ENCODE results near the gene POT1.

POT1 gene

DNA sequence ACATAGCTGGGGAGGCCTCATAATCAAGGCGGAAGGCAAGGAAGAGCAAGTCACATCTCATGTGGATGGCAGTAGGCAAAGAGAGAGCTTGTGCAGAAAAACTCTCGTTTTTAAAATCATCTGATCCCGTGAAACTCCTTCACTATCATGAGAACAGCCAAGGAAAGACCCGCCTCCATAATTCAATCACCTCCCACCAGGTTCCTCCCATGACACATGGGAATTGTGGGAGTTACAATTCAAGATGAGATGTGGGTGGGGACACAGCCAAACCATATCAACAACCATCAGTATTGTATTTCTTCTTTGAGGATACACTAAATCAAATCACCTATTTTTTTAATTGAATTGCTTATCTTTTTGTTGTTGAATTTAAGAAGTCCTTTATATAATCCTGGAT, 16.7 kb downstream of the POT1 start:
- no peak for DNase-seq (ENCODE audit: low read depth)

DNA sequence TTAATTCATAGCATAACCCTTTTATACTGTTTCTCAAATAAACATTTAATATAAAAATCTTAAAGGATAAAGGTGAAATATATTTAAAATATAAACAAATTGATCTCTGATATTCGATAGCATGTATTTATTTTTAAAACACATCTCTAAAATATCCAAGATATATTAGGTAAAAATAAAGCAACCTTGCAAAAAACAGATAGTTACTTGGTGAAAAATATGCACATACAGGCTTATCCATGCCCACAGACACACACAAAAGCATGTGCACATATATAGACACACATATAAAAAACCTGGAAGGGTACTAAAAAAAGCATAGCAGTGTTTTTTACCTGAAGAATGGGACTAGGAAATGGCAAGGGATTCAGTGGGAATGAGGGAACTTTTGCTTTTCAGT, 19.8 kb downstream of the POT1 start:
- DNase-seq (ENCODE audit: low read depth), result no peak

DNA sequence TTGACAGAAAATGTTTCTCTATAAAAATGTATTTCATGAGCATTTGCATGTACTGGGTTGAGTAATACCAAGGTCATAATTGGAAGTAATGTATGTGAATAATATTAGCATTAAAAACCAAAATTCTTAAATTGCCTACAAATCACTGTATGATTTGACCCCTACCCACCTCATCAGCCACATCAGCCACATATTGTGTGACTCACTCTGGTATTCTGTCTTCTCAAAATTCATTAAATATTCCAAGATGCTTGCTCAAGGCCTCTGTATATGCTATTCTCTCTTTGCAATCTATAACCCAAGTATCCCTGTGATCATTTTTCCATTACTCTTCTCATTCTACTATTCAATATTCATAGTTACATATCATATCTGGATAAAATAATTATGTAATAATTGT, 21.4 kb downstream of the POT1 start:
- no peak for DNase-seq (ENCODE audit: low read depth)

DNA sequence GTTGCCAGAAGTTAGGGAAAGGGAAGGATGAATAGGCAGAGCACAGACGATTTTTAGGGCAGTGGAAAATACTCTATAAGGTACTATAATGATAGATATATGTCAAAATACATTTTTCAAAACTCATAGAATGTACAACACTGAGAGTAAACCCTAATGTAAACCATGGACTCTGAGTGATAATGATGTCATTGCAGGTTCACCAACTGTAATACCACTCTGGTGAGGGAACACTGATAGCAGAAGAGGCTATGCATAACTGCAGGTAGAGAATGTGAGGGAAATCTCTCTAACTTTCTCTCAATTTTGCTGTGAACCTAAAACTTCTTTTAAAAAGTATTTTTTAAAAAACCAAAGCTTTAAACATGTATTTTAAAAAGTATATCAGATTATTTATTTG, 22.1 kb downstream of the POT1 start:
- no peak for DNase-seq (ENCODE audit: low read depth)

DNA sequence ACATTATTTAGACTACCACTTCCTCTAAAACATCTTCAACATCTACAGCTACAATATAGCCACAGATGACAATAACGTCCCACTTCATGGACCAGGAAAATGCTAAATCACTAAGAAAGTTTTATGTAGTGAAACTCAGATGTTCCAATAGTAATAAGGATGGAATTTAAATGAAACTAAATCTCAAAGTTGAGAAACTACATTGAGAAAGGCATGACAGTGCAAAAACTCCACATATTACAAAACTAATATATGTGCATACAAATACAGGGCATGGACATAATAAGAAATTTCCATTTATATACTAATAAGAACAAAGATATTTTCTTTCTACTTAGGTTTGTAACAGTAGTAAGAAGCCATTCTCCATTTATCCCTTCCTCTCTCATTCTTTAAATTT, 31.1 kb downstream of the POT1 start:
- DNase-seq (ENCODE audit: low read depth), result no peak

DNA sequence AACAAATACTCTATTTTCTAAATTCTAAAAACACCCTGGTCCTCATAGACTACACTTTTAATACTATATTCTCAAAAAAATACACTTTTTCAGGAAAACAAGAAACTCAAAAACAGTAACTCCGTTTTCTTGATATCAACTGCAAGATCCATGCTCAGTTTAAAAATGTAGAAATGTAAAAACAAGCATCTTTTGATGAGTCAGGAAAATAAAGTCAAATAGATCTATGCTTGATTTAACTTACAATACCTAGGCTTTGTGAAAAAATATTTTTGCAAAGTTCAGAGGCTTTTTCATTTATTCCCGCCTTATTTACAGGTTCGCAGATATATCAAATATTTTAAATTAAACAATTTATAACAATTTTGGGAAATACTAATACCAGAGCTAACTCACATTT, 33.6 kb downstream of the POT1 start:
- DNase-seq (ENCODE audit: low read depth), result no peak

DNA sequence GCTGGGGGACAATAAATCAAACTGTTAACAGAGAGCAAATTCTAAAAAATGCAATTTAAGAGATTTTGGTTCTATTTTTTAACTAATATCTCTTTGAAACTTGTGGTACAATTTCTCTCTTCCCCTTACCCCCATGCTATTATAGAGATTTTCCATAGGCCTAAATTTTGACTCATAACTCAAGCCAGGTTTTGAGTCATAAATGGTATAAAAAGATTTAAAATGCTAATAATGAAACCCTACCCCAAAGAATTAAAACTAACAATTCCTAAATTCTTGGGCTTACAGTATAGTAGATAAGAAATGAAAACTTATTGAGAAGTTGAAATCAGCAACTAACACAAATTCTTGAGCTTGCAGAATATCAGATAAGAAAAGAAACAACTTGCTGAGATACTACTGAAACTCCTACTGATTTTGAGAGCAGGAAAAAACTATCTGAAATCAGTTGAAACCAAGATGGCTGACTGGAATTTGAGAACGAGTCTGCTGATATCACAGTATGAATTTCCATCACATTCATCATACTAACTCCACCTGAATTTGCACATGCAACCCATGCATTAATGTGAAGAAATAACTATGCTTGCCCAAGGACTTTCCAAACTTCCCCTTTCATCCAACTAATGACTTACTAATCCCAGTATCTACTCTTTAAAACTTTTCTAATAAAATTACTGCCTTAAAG, 36.3 kb downstream of the POT1 start:
- DNase-seq (ENCODE audit: low read depth), result no peak

DNA sequence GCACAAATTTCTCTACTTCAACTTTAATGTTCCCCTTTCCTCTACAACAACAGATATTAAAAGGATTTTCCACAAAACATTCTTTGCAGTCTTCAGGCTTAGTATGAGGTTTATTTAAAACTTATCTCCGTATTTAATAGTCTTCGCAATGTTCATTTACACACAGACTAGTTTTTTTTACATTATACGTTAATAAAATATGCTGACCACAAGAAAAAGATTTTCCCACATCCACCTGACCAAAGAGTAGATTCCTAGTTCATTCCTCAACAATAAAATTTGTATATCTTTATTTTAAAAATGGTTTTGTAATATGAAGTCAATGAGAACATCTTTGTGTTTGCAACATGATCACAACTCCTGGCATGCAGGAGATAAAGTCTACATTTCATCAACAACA, 42.4 kb downstream of the POT1 start:
- no peak for DNase-seq (ENCODE audit: low read depth)

DNA sequence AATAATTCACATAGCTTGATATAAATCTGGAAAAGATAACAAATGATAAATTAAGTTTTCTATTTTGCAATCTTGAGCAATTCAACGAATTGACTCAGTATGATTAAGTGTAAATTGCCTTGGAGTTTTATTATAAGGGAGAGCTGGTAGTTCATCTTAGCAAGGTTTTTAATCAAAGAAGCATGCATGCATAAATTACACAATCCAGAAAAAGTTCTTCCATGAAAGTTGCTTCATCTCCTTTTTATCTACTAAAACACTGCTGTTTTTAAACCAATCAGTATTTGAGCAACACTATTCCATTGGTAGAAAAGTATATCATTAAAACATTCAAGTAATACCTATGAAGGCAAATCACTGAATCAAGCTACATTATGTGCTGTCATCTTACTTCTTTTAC, 47.6 kb downstream of the POT1 start:
- no peak for DNase-seq (ENCODE audit: low read depth)

DNA sequence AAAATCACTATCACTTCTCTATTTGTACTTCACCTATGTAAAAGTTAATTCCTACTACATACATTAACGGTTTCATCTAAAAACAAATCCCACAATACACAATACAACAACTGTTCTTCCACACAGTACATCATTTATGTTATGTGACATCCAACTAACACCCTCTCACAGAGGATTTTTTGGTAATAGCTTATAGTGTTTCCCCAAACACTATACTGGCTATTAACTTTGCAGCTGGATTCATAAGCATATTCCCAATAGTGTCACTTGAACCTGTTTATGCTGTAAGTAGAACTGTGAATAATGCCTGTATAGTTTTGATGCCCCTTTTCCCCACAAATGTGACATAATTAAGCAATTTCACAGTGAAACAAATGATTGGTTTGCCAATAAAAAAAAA, 49.9 kb downstream of the POT1 start:
- no peak for DNase-seq (ENCODE audit: low read depth)

DNA sequence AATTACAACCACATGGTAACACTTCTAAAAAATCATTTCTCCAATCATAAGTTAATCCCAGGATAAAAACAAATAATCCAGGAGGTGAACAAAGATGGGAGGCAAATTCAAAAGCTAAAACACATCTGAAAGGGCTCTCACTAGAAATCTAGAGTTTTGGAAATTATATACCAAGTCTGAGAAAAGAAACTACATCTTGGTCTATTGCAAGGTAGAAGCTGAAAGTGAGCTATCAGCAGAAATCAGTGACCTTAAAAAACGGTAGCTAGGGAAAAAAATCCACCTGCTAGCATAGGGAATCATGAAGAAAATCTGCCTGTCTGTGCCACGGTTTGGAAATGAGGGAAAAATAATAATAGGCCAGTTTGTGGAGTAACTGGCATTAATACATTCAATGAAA, 50.5 kb downstream of the POT1 start:
- DNase-seq (ENCODE audit: low read depth), result no peak

DNA sequence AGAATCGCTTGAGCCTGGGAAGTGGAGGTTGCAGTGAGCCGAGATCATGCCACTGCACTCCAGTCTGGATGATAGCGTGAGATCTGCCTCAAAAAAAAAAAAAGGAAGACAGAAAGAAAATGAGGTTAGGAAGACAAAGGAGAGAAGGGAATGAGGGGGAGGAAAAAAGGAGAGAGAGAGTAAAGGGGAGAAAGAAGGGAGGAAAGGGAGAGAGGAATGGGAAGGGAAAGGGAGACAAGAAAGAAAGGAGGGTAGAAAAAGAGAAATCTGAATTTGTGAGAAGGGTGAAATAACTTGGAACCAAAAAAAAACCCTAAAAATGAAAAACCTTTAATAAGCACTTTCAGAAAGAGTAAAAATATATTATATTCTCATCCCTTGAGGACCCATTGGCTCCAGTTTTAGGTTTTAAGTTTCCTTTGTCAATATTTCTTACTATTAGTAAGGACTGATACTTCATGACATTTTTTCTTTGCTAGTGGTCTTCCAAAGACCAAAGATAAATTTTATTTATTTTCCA, 54.9 kb downstream of the POT1 start:
- DNase-seq (ENCODE audit: low read depth), result no peak

DNA sequence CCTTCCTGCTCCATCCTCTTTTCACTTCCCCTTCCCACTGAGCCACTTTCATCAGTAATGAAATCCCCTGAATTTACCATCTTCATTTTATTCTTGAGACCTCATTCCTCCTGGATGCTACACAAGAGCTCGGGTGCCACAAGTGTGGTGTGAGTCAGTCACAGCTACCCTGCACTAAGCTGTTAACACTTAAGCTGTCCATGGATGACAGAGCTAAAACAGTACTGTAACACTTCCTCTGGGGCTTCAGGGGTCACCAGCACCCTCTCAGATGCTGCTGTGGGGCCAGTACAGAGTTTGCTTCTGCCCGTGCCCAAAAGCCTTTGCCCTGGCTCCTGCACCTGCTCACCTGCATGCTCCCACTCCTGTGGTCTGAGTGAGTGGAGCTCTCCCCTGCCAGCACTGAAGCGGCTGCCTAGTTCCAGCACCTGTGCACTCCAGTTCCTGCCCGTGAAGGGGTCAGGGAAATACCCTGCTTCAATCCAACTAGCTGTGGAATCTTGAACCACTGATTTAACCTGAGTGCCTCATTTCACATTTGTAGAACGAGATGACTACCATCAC, 71.9 kb downstream of the POT1 start:
- DNase-seq (ENCODE audit: low read depth), result no peak

DNA sequence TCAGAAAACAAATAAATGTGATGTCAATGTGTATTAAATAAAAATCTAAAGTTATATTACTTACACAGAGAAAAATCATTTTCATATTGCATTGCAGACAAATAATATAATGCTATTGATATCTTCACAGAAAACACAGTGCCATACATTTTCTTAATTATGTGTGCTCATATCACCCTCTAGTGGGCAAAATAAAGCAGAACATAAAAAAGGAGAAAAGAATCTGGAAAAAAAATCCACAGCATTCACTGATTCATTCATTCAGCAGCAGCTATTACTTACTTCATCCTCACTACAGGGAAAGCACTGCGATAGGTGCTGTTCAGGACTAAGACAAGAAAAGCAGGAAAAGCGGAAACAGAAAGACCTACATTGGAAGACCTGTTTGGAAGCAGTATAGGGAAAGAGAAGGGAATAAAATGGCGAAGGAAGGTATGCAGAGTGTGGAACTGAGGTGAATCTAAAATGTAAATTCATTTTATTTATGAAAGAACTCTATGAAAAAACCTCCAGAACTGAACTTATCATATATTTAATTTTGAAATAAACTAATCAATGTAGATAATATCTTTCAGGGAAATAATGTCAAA, 73.2 kb downstream of the POT1 start:
- DNase-seq (ENCODE audit: low read depth), result no peak

DNA sequence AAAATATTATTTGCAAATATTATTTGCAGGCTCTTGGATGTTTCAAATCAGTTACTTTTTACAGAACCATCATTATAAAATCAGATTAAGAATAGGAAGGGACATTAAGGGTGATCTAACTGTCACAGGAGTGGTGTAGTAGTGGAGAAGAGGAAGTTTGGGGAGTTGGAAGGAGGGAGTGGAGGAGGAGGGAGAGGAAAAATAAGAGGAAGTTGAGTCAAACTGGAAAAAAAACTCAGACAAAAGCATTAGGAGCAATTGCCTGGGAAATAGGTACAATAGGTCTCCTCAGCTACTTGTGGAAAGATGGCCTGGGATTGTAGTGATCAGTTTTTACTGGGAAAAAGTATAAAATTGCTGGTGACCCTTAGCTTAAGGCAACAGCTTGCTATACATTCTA, 86.3 kb downstream of the POT1 start:
- DNase-seq (ENCODE audit: low read depth), result no peak

DNA sequence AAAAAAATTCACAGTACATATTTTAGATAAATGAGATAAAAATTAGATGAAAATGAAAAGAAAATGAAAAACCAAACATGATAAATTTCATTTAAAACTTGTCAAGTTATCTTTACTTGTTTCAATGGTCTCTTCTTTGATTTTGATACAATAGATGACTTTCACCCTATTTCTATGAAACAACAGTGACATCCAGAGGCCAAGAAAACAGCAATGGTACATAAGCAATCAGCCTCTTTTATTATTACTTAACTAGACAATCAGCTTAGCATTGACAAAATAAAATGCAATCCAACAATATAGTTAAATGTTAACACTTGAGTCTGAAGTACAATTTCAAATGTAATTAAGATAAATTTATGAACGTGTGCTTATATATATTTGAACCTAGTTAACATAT, 89.2 kb downstream of the POT1 start:
- DNase-seq (ENCODE audit: low read depth), result no peak

DNA sequence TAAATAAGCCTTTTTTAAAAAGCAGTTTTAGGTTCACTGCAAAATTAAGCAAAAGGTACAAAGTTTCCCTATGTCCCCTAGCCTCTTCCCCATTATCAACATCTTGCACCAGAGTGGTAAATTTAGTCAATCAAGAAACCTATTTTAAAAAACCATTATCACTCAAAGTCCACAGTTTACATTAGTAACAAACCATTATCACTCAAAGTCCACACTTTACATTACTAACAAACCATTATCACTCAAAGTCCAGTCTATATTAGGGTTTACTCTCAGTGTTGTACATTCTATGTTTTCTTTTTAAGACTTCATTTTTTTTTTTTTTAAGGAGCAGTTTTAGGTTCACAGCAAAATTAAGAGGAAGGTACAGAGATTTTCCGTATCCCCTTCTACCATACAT, 89.9 kb downstream of the POT1 start:
- DNase-seq (ENCODE audit: low read depth), result no peak

DNA sequence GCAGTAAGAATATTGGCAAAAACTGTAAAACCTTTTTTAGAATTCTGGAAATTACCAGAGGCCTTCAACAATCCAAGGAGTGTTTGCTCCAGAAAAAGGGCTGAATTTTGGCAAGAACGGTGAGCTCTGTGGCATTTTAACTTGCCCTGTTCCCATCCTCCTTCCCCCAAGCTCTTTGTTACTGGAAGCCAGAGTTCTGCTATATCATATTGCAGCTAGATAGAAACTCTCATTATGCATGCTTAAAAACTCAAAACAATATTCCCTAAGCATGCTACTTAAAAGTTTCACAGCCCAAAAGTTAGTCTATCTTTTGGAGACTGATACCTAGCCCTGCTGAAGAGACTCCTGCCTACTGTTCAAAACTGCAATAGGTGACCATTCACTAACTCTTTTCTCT, 93.5 kb downstream of the POT1 start:
- DNase-seq (ENCODE audit: low read depth), result no peak

DNA sequence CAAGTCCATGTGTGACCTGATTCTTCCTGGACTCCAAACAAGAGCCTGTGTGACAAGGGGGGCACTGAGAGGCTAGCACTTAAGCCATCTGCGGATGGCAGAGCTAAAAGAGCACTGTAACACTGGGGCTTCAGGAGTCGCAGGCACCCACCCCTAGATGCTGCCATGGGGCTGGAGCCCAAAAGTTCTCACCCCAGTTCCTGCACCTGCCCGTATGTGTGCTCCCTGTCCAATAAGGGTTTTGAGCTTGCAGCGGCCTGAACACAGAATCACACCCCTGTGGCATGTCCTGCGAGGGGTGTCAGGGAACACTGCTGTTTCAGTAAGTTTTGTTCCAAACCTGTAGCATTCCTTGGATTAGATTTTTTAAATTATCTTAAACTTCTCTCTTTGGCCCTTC, 110.8 kb downstream of the POT1 start:
- no peak for DNase-seq (ENCODE audit: low read depth)

DNA sequence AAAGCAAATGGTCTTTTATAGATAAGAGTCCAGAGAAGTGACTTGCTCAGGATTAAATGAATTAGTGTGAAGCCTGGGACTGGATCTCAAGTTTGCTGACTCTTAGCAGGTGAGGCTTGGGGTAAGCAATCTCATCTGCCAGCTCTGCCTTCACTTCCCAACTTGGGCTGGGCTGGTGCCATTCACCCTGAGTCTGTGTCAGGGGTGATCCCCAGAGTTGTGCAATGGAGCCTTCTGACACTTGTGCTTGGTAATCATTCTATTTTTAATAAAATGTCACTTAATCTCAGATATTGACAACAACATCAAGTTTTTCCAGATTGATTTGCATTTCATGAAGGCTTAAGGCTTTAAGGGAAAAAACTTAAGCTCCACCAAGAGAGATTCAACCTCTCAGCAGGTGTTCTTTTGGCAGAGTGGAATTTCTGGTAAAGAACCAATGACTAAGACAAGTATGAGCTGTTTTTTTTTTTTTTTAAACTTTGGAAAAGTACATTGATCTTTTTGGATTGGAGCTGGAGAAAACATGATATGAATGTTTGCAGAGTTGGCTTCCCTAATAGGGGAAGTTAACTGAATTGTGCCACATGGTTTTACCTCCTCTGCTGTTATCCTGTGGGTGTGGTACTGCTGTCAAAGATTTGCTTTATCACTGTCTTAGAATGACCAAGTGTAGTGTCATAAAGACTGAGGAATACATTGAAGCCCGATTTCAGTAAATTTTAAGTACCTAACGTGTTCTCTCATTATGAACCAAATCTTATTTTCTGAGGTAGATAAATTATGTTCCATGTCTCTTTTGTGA, 115.4 kb downstream of the POT1 start:
- no peak for DNase-seq (ENCODE audit: low read depth)

DNA sequence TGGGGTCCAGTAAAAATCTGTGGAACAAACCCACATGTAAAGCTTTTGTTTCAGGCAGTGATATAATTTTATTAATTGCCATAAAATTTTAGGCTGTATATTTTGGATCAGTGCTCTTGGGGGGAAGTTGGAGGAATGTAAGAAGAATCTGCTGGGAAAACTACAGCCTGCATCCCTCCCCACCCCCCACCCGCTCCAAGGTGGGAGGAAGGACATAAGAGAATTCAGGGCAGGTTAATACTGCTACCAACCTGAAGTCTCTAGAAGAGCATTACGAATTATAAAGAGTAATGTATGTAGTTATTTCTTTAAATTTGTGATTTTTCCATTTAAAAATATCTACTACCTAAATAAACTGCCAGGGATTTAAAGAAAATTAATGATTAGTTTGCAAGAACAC, 116.9 kb downstream of the POT1 start:
- DNase-seq (ENCODE audit: low read depth), result no peak

DNA sequence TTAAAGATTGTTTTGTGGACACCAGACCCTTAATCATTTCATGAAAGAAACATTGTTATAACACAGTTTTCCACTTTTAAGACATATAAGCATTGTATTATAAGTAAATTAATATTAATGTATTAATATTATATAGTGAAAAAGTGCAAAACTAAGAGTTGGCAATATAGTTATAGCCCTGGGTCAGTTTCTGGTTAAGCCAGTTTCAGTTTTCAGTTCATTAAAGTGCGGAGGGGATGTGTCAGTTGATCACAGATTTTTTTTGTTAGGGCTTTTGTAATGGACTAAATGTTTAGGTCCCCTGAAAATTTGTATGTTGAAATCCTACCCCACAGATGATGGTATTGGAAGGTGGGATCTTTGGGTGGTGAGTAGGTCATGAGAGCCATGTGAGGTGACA, 118.3 kb downstream of the POT1 start:
- no peak for DNase-seq (ENCODE audit: low read depth)

DNA sequence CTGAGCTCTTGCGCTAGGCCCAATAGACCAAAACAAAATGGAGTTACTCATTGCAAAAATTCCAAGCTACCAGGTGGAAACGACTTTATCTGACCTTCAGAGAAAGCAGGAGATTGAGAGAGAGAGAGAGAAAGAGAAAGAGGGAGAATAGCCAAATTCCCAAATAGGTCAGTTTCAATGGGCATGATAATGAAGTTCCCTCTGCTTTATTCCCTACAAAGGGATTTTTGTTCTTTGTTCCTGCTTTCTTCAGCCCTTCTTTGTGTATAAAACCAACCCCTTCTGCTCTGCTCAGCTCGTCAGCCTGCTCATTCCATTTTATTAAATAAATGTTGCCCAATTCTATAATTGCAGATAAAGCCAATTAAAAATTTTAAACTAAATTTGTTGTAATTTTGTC, 119.0 kb downstream of the POT1 start:
- DNase-seq (ENCODE audit: low read depth), result no peak
